HPDE6-E6E7 (cell line): Measurements from ENCODE around the gene TMED10.
"Not testable (repeated sequence)": the region's sequence is repeated elsewhere in the genome, so short reads cannot be mapped to it uniquely, and the experiment has no call there.

ENCODE experiments used
- DNase-seq: peaks from one replicate; pipeline ENCODE4 v3.0.0; 2011; ENCODE audit warnings: missing footprints; ENCODE audit errors: extremely low spot score

The TMED10 gene

DNA sequence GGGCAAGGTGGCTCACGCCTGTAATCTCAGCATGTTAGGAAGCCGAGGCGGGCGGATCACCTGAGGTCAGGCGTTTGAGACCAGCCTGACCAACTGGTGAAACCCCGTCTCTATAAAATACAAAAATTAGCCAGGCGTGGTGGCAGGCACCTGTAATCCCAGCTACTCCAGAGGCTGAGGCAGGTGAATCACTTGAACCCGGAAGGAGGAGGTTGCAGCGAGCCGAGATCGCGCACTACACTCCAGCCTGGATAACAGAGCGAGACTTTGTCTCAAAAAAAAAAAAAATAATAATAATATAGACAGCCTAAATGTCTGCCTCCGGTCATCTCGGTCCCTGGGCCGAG, 49.0 kb downstream of the TMED10 start:
- not testable (repeated sequence) for DNase-seq

DNA sequence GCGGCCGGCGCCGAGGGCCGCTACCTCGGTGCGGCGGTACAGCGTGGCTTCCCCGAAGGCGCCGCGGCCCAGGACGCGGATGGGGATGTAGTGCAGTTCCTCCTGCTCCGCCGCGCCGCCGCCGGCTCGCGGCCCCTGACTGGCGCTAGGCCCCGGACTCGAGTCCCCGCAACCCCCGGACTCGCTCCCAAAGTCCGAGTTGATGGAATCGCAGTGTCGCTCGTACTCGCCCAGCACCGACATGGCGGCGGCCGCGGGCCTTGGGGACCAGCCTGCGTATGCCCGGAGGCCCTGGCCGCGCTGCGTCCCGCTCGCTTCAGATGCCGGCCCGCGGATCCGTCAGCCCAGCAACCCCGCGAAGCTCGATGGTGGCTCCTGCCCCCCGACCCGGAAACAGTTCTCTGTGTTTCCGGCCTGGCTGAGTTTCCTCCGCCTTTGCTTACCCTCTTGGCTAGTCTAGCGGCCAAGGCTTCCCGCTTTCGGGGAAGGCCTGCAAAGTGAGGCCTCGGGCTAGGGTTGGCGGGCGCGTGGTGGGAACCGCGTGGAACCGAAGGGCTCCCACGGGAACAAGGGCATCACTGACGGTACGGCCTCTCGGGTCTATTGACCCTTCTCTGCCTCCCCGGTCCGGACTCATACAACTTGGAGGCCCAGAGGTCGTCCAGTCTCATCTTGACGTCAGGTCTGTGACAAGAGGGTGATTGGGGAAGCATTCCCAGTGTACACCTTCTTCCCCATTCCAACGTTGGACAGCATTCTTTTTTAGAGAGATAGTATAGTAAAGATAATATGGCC, 49.5 kb downstream of the TMED10 start, which contains the start of gene NEK9:
NEK9 (minus strand) TSS at position 370 of the 795 bp plus-strand sequence; CDS start at position 243, 127 bp downstream.
- DNase-seq: peak; percentile 83

DNA sequence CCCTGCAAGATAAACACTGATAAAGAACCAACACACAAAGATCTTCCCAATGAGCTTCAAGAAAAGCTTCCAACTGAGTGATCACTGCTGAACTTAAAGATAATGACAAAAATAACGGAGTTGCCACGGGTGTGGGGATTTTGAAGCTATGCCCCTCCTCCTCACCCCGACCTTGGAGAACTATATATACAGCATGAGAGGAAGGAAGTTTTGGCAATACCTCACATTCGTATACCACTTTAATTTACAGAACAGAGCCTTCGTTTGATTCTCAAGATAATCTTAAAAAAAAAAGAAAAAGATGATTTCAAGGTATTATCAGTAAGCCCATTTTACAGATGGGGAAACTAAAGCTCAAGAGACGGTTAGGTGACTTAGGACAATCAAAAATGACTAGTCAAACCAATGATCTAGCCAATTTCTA, 50.3 kb downstream of the TMED10 start:
- DNase-seq: no peak

DNA sequence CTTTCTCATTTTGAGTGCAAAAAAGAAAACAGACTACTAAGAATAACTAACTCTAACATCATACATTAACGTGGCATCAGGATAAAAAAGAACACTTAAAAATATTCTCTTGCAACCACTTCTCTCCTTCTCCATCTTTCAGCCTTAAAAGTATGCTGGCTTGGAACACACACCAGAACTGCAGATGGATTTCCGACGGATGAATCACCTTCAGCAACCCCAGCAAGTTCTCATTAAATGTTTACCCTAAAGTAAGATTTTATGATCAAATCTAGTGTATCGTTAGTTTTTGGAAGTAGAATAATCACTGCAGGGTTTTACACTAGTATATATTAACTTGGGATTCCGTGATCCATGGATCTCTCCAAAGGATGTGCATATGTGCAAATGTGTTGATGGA, 50.8 kb downstream of the TMED10 start:
- DNase-seq: no peak

DNA sequence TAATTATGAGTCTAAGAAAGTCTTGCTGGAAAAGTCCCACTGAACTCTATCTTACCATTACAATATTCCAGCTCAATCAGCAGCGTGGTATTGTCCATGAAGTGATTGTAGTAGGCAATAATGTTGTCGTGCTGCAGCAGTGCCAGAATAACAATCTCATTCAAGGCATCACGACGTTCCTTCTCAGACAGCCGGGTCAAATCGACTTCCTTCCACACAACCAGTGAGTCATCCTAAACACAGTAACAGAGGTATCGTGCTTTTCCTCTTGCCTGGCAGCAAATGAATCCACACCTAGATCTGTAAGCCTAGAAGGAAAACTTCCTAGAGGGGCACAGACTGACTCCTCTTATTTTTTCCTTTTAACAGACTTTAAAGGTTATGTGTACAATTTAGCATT, 52.4 kb downstream of the TMED10 start:
- DNase-seq: peak; percentile 78

DNA sequence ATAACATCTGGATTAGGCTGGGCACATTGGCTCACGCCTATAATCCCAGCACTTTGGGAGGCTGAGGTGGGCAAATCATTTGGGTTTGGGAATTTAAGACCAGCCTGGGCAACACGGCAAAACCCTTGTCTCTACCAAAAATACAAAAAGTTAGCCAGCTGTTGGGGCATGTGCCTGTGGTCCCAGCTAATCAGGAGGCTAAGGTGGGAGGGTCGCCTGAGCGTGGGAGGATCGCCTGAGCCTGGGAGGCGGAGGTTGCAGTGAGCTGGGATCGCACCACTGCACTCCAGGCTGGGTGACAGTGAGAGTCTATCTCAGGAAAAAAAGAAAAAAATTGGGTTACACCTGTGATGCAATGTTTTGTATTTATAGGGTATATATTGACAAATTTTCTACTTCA, 54.9 kb downstream of the TMED10 start:
- DNase-seq: no peak

DNA sequence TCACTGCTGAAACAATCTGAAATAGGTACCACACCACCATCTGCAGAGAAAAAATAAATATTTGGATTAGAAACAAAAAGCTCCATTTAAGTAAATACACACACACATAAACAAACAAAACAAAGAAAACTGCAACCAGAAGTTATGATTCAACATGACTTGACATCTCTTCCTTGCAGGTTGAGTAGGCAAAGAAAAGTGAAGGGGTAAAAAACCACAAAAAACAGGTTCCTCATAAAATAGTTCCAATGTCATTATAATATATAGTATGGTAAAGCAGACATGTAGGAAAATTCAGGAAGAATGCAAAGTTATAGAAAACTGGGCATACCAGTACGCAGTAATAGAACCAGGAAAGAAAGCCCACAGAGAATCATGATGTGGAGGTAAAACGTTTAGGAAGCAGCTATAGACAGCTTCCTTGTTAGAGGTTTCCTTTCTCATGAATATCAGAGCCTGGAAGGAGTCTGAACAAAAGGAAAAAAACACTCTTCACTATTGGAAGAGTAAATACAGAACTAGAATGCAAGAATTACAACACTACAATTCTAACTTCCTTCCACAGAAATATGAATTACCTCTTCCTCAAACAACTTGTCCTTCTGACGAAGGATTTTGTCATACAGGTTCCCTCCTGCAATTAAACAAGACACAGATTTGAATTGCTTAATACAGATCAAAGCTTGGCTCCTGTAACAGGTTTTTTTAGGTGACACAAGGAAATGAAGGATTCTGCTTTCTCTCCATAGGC, 55.7 kb downstream of the TMED10 start:
- DNase-seq: no peak

DNA sequence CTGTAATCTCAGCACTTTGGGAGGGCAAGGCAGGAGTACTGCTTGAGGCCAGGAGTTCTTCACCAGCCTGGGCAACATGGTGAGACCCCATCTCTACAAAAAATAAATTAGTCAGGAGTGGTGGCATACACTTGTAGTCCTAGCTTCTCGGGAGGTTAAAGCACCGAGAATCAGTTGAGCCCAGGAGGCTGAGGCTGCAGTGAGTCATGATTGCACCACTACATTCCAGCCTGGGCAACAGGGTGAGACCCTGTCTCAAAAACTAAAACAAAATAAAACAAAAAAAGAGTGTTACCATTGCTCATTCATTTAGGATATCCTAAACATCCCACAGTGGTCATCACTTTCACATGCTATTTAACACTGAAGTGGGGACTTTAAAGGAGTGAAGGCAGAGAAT, 57.4 kb downstream of the TMED10 start:
- no peak for DNase-seq

DNA sequence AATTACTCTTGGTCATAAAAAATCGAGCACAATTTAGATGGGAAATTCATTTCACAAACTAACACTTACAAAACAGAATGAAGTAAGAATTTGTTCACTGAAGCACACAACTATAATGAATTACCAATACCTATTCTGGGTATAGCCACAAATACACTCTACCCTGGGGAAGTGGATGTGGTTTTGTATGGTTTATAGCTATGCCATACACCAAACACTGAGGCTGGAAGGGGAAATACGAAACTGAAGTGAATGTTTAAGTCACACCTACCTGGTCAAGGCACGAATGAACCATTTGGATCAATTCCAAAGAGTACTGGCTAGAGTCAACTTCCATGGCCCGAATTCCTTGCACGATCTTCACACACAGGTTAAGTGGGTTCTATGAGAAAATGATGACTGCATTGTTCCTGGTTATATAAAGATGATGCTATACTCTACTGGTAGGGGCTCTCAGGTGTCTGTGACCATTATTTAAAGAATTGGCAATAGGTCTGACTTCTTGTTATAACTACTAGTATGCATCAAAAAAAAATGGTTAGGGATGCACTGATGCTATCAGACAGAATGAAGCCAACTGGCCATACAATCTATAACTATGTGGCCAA, 62.4 kb downstream of the TMED10 start:
- no peak for DNase-seq

DNA sequence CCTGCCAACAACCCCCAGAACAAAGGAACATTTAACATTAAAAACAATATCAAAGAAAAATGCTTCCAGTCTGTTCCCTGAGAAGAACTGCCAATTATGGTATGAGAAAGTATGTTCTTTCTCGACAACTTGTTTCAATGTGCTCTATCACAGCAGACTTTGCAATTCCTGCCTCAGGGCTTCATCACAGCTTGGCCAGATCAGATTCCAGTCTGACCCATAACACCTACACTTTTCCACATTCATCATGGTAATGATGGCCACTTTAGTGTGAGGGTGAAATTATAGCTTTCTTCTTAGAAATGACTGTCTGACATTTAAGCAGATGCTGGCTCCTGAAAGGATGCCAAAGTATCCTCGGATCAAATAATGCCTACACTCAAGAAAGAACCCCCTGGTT, 66.5 kb downstream of the TMED10 start:
- no peak for DNase-seq

DNA sequence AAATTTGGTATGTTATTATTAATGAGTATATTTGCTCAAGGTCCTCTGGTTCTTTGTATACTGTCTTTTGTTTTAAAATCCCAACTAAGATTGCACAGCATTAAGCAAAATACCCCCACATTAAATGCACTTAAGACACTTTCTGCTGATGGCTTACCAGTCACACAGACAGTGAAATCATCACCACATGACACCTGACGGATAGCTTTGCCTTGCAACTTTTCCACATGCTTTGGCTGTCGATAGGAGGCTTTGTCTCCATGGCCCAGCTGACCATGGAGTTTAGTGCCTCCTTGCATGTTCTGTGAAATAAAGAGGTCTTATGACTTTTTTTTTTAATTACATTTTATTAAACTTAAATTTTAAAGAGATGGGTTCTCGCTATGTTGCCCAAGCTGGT, 69.2 kb downstream of the TMED10 start:
- DNase-seq: no peak

DNA sequence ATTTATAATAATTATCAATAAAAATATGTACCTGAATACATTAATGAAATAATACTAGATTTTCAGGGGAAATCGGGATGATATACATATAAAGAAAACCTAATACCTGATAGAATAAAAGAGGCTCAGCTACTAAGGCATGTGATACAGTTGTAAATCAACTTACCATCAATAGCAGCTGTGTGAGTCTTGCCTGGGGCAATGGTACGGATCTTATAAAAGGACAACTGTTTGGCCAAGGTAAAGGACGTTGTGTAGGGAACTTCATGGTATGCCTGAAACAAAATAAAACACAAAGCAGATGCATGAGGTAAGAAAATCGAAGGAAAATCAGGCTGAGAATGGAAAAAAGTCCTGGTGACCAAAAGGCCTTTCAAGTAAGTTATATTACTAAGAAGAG, 74.9 kb downstream of the TMED10 start:
- DNase-seq: no peak

DNA sequence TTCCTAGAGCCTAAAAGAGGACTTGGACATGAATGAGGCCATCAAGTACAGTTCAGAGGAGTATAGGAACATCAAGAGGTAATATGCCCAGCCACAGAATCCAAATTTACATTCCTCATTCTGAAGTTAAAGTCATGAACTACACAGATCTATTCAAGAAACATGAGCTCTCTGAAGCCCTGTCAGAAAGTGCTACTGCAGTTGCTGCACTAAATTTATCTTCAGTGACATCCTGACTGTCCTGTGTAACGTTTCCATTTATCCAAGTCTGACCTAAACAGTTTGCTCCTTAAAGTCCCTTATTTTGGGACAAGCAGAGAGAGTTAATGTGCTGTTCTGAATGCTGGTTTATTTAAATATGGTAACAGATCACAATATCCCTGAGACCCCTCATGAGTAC, 77.7 kb downstream of the TMED10 start:
- DNase-seq: no peak

DNA sequence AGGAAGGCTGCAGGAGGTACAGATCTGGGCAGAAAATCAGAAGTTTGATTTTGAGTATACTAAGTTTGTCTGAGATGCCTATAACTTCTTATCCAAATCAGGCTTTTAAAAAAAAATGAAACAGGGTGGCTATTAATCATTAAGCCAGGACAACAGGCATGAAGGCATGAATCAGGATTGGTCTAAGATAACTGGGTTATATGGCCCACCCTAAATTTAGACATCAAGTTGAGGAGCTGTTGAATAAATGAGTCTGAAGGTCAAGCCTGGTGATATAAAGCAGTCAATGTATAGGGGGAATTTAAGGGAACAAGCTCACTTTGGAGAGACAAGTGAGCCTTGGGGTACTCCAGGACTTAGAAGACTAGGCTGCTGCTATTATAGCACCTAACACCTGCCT, 78.2 kb downstream of the TMED10 start:
- DNase-seq: no peak

DNA sequence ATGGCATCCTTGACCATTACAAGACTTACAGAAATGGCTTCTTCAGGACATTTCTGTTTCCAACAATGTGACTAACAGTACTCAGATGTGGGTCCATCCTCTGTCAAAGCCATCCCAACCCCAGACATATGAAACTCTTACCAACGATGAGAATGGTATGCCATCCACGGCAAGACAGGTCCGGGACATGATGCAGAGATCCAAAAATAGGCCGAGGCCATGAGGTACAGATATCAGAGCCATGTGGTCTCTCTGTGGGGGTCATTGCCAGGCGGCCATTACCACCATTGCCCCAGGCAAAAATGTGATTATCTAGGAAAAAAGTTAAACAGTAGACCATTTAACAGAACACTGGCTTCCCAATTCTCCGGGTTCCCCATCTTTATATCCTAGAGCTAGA, 79.5 kb downstream of the TMED10 start:
- no peak for DNase-seq

DNA sequence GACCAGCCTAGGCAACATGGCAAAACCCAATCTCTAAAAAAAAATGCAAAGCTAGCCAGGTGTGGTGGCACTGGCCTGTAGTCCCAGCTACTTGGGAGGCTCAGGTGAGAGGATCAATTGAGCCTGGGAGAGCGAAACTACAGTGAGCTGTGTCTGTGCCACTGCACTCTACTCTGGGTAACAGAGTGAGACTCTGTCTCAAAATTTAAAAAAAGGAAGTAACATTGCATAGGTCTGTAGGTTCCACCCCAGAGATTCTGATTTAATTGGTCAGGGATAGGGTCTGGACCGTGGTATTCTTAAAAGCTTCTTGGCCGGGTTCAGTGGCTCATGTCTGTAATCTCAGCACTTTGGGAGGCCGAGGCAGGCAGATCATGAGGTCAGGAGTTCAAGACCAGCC, 80.7 kb downstream of the TMED10 start:
- DNase-seq: no peak

DNA sequence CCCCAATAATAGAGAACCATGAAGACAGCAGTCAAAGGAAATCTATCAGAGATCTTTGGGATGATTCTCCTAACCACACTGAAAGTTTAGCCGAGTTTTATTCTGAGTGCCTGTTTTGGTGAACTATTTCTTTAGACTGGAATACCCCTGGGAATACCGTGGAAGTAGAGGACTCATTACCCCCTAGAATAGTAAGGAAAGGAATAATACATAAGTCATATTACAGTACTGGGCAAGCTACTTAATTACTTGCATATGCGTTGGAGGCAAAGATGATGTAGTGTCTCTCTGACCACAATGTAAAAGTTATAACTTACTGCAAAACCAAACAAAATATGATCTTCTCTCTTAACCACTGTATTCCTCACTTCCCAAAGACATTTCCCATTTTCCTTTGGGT, 81.5 kb downstream of the TMED10 start:
- no peak for DNase-seq

DNA sequence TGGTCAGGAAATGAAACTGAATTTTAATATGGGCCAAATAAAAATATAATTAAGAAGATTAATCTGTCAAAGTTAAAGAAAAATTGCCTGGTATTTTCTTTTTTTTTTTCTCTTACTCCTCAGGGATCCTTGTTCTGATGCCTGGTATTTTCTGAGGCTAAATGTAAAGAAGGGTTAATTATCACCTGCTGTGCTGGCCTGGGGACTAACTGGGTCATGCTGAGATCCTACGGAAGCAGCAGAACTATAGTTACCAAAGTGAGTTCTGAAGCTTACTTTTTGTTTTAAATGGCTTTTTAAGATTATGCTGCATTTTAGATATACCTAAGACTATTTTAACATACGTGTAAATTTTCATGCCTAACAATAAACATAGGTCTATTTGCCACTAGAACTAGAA, 83.7 kb downstream of the TMED10 start:
- no peak for DNase-seq

DNA sequence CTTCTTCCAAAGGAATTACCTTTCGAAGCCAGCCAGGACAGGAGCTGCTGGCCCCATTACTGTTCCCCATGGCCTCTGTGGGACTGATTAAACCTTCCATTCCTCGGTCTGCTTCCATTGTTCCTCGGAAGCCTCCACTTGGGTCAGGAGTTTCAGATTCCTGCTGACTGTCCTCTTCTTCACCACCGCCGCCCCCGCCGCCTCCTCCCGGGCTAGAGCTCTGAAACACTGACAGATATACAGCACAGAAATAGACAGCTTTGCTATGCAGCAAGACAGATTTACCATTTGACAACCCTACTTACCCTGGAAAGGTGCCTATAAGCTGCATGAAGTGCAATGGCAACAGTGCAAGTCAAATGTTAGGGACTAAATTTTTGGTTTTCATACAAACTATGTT, 85.2 kb downstream of the TMED10 start:
- DNase-seq: no peak

DNA sequence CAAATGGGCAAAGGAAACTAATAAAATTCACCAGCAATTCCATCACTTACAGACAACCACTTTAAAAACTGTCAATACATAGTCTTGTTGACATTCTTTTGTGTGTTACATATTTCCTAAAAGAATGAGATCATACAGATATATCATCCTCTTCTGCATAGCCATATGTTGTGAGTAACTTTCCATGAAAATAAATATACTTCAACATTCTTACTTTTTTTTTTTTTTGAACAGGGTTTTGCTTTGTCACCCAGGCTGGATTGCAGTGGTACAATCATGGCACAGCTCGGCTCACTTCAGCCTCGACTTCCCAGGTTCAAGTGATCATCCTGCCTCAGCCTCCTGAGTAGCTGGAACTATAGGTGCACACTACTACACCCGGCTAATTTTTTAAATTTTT, 86.1 kb downstream of the TMED10 start:
- no peak for DNase-seq

DNA sequence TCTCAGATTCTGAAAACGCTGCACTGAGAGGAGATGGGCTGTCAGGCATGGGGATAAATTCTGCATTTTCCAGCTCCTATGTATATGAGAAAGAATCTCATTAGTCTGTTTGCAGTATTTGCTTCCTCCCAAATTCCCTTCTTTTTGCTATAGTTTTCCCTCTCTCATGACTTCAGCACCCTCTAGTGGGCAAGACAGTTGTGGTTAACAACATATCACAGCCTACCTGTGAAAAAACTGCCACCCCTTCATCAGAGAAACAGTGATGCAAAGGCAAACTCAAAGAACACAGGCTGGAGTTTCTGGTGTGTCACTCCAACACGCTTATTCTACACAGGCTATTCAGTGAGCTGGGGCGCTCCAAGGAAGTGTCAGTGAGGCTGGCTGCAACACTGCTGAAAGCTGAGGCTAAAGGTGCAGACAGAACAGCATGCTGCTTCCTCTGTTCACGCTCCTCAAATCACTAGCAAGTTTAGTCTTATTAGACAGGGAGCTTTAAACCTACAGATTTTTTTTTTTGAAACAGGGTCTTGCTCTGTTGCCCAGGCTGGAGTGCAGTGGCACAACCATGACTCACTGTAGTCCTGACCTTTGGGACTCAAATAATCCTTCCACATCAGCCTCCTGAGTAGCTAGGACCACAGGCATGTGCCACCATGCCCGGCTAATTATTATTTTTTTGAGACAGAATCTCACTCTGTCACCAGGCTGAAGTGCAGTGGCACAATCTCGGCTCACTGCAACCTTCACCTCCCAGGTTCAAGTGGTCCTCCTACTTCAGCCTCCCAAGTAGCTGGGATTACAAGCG, 87.6 kb downstream of the TMED10 start:
- peak; percentile 52 for DNase-seq

DNA sequence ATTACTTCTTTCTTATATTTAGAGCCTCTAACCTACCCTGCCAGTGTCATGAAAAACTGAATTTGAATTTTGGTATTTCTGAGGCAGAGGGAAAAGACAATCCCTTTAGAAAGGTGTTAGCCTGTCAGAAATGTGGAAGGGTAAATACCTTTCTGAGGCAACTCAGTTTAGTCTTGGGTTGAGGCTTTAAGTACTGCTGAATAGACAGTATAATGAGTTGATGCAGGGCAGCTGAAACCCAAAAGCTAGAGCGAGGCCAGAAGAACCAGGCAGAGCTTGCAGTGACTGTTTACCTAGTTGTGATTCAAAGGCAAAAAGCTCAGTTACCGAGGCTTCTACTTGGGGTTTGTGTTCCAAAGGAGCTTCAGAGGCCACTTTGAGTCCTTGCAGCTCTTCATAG, 88.3 kb downstream of the TMED10 start:
- DNase-seq: no peak
